Suprapubic skin (tissue), 3 donors: ENCODE data around the gene CTCFL.

Experiments used
- EP300 ChIP-seq: sonication (generic); formaldehyde crosslinking; IDR thresholded peaks from one replicate; pipeline ENCODE4 v1.6.1; 2017; ENCODE audit warnings: antibody characterized with exemption
- TF ChIP-seq, protein P1 (sequence below), 2 donors: fragments of 200-600 bp in 1 of 2; fragments of 450-650 bp in 1 of 2; sonication (generic) in 1 of 2; IDR thresholded peaks; one replicate each; pipeline ENCODE4 v1.5.1; 2016 to 2019; ENCODE audit warnings: antibody characterized with exemption in 2 of 2, mild to moderate bottlenecking in 1 of 2, moderate library complexity in 1 of 2

DNA sequence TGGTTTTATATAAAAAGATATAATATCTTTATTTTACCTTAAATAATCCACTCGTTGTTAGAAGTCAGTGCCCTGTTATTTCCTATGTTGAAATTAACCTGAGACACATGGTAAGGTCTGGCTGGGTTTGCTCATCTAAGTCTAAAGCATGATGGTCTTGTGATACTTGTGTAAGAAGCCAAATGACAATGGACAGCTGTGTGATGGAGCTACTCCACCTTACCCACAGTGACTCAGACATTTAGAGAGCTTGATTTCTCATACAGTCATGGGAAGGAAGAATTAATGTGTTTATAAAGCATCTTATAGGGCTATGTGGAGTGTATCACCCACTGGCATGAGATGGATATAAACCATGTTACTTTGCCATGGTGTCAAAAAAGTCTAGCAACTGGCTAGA lies 11.7 kb downstream of the CTCFL start:
- TF ChIP-seq, protein P1, sequence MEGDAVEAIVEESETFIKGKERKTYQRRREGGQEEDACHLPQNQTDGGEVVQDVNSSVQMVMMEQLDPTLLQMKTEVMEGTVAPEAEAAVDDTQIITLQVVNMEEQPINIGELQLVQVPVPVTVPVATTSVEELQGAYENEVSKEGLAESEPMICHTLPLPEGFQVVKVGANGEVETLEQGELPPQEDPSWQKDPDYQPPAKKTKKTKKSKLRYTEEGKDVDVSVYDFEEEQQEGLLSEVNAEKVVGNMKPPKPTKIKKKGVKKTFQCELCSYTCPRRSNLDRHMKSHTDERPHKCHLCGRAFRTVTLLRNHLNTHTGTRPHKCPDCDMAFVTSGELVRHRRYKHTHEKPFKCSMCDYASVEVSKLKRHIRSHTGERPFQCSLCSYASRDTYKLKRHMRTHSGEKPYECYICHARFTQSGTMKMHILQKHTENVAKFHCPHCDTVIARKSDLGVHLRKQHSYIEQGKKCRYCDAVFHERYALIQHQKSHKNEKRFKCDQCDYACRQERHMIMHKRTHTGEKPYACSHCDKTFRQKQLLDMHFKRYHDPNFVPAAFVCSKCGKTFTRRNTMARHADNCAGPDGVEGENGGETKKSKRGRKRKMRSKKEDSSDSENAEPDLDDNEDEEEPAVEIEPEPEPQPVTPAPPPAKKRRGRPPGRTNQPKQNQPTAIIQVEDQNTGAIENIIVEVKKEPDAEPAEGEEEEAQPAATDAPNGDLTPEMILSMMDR (IDR thresholded peaks at IDR 0.05), result no peak
- no peak for TF ChIP-seq EP300
